Adrenal gland (tissue), 5 donors: ENCODE measurements around the gene CDC5L.

Experiments
- CTCF ChIP-seq, 6 experiments: fragments of 450-650 bp in 4 of 6; fragments of 200-600 bp in 2 of 6; sonication (generic) in 1 of 6; IDR thresholded peaks; 1 replicate in 5 of 6; 2 replicates in 1 of 6; pipeline versions ENCODE4 v1.5.1 to v1.8.0; 2016 to 2021; ENCODE audit warnings: antibody characterized with exemption in 6 of 6, mild to moderate bottlenecking in 2 of 6, moderate library complexity in 1 of 6
- POLR2A ChIP-seq, 2 donors: fragments of 450-650 bp; IDR thresholded peaks; one replicate each; pipeline ENCODE4 v1.6.1; 2017; ENCODE audit warnings: antibody characterized with exemption in 2 of 2, mild to moderate bottlenecking in 2 of 2, moderate library complexity in 1 of 2
- donor health status: DM: no; HTN: no; CAD: no.

DNA sequence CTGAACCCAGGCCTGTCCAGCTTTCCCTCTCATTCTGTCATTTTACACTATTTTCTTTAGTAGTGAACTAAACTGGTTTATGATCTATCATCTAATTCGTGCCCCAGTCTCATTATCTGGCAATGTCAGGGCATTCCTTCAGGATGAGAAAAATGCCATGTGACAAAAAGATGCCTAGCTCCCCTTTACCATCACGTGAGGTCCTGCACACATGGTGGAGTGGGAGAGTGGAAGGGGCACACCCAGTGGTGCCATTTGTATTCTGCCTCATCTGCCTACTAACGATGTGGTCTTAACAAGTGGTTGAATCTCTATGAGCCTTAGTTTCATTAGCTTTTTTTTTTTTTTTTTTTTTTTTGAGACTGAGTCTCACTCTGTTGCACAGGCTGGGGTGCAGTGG is 41.2 kb downstream of the CDC5L start:
- TF ChIP-seq CTCF (IDR thresholded peaks at IDR 0.05), result no peak
- no peak for TF ChIP-seq POLR2A (IDR thresholded peaks at IDR 0.05)
